Measurements from ENCODE around the gene ELOVL5.

The ELOVL5 gene

DNA sequence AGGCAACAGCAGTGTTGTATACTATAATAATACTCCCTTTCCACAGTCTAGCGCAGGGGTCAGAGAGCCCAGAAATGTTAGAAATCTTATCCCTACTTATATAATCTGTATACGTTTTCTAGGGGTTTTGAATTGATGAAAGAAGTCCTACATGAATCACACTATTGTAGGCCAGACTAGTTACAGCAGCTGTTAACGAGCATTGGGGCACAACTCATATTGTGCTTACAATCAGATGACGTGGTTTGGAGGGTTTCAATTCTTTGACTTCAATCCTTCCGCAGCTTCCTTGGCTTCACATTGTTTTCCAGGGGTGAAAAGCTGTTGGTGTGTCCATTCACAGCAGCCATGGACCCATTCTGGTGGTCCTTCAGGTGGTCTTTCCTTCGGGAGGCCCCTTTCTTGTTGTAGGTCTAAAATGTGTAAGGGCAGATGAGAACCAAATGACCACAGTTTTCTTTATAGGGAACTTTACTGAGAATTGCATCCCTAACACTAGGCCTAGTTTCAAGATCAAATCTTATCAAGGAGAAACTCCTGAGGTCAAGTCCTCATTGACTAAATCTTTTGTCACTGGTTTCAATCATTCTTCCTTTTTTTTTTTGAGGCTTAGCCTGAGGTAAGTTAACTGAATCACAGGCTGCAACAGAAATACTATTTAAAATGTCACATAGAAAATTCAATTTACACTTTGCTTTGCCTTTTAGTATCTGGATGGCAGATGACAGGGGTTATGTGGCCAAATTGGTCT, 79.7 kb downstream of the ELOVL5 start:
- no peak for DNase-seq

DNA sequence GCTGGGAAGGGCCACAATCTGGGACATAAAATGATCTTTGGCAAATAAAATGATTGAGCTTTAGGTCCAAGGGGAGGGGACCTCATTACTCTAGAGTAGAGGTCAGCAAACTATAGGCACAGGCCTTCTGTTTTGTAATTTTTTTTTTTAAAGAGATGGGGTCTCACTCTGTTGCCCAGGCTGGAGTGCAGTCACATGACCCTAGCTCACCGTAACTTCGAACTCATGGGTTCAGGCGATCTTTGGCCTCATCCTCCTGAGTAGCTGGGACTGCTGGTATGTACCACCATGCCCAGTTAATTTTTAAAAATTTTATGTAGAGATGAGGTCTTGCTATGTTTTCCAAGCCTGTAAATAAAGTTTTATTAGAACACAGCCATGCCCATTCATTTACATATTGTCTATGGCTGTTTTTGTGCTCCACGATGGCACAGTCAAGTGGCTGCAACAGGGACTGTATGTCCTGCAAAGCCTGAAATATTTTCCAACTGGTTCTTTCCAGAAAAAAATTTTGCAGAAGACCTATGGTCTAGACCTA, 82.1 kb downstream of the ELOVL5 start:
- no peak for DNase-seq

DNA sequence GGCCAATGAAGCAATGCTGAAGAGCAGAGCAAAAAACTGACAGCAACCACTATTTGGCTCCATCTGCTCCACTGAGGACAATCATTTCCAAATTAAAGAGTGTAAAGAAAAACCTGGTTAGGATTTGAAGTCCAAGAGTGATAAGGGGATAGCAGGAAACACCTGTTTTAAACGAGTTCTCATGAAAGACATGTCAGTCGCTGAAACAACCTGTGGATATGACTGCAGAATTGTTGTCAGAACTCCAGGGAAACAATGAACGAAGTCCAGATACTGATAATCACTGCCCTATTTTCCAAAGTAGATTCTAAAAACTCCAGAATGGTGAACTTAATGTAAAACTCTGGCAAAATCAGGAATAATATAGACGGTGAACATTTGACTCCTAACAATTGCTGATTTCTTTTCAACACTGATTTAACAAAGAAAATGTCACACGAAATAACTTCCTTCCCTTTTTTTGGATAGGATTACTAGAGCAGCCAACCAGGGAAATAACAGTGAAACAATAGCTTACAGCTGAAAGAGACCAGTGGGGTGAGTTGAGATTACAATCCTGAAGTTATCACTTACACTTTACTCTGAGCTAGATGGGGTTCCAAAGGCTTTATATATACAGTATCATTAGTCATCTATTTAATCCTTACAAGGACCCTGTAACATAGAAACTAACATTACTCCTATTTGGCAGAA, 83.7 kb downstream of the ELOVL5 start:
- no peak for DNase-seq

- no peak for DNase-seq
Observed at GRCh38 chr6:53264337-53264736, 84.4 kb downstream of the ELOVL5 start.

DNA sequence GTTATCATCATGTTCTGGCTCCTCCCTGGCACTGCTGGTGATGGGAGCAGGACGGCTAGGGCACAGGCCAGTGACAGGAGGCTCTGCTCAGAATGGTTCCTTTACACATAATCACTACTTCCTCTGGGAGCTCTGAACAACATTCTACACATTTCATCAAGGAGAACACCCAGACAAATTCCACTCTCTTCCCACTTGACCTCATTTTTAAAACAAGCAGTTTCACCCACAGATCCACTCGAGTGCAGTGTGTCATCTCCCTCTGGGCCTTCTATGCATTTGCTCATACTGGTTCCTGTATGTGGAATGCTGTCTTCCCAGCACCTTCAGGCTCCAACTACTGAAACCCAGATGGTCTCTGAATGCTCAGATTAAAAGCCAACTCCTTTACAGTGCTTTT, 84.8 kb downstream of the ELOVL5 start:
- no peak for DNase-seq

DNA sequence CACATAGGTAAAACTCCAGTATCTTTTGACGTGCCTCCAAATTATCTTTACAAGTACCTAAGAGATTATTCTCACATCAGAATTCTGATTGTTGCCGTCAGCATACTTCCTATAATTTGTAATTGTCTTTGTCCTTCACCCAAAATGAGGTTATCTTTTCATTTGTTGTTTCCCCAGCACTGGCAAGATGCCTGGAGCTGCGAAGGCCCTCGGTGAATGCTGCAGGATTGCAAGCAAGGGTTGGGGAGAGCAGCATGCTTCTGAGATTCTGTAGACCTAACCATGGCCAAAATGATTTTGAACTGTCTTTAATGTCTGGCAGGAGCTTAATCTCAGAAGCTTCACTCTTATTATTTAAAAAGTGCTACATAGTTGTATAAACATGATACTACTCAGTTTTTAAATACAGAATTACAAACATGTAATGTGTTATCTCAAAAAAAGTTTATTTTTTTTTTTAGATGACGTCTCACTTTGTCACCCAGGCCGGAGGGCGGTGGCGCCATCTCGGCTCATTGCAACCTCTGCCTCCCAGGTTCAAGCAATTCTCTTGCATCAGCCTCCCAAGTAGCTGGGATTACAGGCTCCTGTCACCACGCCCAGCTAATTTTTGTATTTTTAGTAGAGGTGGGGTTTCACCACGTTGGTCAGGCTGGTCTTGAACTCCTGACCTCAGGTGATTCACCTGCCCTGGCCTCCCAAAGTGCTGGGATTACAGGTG, 88.7 kb downstream of the ELOVL5 start:
- DNase-seq = no peak

DNA sequence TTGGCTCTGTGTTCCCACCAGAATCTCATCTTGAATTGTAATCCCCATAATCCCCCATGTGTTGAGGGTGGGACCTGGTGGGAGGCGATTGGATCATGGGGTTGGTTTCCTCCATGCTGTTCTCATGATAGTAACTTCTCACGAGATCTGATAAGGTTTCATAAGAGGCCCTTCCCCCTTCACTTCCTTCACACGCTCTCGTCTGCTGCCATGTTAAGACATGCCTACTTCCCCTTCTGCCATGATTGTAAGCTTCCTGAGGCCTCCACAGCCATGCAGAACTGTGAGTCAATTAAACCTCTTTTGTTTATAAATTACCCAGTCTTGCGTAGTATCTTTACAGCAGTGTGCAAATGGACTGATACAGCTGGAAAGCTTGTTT, 90.0 kb downstream of the ELOVL5 start:
- no peak for DNase-seq

DNA sequence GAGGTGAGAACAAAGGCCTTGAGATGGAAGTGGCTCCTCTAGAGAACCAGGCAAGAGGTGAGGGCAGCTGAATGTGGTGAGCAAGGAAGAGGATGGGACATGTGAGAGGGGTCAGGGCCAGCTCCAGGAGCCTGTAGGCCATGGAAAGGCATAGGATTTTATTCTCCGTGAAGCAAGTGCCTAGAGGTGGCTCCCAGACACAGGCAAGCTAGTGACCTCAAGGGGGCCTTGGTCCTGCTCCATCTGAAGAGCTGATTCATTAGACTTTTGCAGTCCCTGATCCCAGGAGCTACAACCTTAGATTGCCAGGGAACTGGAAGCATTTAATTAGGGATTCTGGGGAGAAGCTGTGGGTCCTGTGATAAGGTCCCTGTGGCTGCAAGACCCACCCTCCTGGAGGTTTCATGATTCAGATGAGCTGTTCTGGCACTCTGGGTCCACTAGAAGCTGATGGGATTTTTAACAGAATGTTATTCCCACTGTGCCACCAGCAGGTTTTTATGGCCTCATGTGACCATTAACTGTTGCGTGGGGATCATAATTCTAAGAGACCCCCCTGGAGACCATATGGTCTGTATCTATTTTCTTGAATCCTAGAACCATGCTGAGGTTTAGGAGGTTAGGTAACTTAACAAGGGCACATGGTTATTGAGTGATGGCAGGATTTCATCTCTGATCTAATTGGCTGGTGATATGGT, 90.5 kb downstream of the ELOVL5 start:
- DNase-seq = no peak

DNA sequence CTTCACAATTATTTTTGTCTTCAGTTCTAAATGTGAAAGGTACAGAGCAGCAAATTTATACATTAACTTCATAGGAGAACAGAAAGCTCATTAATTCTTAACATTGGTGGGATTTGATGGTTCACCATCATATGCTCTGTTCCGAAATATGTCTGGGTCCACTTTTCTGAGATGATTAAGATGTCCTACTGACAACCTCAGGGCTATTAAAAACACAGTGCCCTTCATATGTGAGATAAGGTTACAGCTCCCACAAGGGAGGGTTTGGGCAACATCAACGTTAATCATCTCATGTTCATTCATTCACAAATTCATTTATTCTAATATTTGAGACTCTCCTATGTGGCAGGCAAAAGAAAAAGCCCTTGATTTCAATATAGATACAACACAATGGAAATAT, 91.2 kb downstream of the ELOVL5 start:
- no peak for DNase-seq

GRCh38 chr6:53257001-53257400, 91.7 kb downstream of the ELOVL5 start:
- no peak for DNase-seq

DNA sequence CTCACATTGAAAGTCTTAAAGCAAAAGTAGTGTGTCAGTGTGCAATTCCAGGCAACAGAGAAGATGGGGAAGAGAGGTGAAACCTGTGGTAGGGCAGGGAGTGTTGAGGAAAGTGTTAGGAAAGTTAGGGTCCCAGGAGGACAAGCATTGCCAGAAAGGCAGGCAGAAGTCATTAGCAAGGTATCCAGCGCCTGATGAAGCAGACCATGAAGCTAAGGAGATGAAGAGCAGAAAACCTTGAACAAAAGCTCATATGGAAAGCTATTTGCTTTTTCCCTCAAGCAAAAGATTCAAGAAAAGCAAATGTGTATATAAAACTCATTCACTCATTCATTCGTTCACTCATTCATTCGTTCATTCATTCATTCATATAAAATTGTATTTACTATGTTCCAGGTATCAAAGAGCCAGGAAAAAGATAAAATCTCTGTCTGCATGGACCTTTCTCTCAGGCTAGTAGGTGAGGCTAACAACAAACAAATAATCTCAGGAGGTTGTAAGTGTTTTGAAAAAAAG, 96.5 kb downstream of the ELOVL5 start:
- DNase-seq = no peak

DNA sequence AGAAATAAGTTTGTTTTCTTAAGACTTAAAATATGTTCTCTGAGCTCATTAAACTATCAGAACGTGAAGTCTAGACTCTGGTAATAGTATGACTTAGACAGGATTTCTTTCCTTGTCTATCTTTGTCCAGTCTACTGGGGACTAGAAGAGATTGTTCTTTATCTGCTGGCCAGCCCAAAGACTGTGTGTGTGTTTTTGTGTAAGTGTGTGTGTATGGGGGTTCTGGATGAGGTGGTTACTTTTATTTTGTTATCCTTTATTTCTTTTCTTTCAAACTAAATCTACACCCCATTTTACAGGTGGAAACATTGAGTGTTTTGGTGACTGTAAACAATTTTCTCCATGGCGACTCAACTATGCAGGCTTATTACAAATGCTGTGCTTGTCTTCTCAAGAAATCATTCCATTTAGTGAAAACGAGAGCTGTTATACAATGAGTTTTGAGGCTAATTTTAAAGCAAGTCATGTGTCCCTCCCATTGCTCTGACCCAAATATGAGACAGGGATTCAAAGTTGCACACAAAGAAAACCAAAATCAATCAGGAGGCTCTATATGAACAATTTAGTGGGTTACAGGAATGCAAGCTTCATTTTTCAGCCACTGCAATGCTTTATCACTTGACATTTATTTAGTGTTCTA, 97.6 kb downstream of the ELOVL5 start:
- DNase-seq = no peak

- no peak for DNase-seq
Observed at GRCh38 chr6:53250176-53251032, 98.3 kb downstream of the ELOVL5 start.

- DNase-seq = no peak
Observed at GRCh38 chr6:53246924-53247323, 101.8 kb downstream of the ELOVL5 start.

DNA sequence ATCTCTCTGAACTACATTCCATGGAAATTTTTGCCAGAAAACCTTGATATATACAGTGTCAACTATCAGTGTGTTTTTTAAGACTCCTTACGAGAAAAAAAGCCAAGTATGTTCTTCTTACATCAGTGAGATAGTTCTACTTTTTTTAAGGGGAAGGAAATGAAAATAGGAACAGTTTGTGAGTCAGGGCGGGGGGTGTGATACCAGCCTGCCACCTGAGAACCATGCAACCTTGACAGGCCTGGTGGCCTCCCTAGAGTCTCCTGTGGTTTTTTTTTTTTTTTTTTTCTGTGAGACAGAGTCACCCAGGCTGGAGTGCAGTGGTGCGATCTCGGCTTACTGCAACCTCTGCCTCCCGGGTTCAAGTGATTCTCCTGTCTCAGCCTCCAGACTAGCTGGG, 103.8 kb downstream of the ELOVL5 start:
- DNase-seq = no peak

DNA sequence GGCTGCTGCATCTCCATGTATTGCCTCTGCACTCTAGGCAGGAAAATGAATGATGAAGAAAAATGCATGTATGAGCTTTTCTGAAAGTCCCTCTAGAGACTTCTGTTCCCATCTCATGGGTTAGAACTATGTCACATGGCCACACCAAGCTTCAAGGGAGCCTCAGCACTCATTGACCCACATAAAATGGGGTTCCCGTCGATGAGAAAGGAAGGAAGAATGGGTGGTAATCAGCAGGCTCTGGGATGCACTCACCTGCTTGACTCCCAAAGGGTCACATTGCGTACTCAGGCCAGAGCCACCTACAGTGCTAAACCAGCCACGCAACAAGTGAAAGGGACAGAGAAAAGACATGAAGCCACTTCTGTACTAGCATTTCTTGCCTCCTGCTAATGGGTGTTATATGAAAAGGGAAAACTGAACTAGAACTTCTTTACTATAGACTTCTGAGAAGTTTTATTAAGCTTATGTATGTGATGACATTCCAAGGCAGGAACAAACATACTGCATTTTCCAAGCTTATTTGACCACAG, 104.3 kb downstream of the ELOVL5 start:
- DNase-seq = no peak

DNA sequence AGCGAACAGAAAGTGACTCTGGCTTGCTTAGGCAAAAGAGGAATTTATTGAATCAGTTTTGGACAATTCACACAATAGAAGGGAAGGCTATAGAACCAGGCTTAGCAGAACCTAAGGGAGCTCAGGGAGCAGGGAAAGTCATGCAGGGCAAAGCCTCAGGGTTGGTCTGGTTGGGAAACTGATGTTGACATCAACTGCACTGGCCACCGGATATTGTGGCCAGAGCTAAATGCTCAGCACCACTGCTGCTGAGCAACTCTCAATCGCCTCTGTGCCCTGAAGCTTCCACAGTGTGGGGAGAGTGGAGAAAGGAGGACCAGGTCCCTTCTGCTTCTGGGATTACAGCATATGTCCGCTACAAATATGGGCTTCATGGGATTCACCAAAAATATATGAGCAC, 106.8 kb downstream of the ELOVL5 start:
- no peak for DNase-seq

GRCh38 chr6:53240761-53241160, 108.0 kb downstream of the ELOVL5 start:
- DNase-seq = no peak

DNA sequence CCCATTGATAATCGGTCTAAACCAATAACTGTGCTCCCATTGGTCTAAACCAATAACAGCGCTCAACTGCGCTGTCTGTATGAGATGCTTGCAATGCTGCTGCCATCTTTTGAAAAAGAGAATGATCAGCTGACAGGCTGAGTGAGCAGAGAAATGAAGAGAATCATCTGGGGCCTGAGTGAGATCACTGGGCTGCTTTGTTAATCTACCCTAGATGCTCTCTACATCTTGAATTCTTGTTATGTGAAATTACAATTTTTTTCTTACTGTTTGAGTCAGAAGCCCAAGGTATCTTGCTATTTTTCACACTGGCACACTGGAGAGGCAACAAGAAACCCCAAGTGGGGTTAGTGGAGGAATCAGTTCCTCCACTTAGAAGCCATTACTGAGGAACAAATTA, 108.6 kb downstream of the ELOVL5 start:
- no peak for DNase-seq

DNA sequence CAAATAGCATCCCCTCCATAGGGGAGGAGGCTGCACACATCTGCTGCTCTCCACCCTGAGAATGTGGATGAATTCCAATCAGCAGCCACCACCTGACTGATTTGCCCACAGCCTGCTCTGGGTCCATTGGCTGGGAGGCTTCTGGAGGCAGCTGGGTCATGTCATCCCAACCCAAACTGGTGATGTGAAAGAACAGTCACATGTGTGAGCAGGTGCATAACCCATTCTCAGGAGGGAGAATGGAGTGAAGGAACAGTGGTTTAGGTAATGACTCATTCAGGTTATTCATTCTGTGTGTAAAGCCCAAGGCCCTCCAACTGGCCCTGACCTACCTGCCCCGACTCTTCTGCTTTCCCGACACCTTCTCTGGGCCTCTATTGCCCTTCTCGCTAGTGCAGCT, 109.2 kb downstream of the ELOVL5 start:
- DNase-seq = no peak

DNA sequence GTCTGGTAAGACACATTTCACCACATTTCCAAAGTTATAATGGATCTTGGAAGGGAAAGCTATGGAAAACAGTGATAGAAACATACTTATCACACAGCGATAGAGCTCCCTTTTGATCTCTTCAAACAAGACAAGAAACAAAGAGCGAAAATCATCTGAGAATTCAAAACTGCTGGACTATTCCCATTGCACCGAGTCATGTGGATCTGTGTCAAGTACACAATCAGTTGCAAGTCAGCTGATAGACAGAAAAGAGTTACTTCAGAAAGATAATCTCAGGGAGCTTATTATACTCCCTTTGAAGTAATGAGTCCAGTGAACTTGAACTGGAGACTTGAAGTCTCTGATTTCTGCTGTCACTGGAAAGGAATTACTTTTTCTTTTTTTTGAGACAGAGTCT, 110.4 kb downstream of the ELOVL5 start:
- no peak for DNase-seq

Measured in NCI-H526 treated with DMSO at 0.1 percent for 48 hours (cell line).